ENCODE measurements around the gene CACHD1. TPM values are rescaled to one million over a fixed set of nuclear protein-coding genes. Genes with fewer than 3 reads are reported as not detected.

CACHD1 gene
- total and polyA plus RNA-seq, 2 of the 8 experiments (the other 6 are each of a cell fraction or from before 2014, with no cell fraction given) = 22.2 to 42.5 TPM

DNA sequence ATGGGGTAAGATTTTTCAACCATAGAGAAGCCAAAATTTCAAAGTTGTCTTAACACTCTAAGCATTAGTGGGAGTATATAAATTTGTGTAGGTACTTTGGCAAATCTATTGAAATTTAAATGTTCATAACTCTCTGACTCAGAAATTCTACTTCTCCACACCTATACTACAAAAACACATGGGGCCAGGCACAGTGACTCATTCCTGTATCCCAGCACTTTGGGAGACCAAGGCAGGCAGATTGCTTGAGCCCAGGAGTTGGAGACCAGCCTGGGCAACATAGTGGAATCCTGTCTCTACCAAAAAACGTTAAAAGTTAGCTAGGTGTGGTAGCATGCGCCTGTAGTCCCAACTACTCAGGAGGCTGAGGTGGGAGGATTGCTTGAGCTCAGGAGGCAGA lies 233.7 kb downstream of the CACHD1 start (continued):
- TF ChIP-seq KDM1A (IDR thresholded peaks at IDR 0.05; ENCODE audit: borderline replicate concordance, low read length) = no peak
- no peak for TF ChIP-seq EGR1 (IDR thresholded peaks at IDR 0.05; ENCODE audit: borderline replicate concordance, low read depth, low read length)
- TF ChIP-seq BACH1 (IDR thresholded peaks at IDR 0.05; ENCODE audit: low read length) = no peak
- TF ChIP-seq, protein P1, sequence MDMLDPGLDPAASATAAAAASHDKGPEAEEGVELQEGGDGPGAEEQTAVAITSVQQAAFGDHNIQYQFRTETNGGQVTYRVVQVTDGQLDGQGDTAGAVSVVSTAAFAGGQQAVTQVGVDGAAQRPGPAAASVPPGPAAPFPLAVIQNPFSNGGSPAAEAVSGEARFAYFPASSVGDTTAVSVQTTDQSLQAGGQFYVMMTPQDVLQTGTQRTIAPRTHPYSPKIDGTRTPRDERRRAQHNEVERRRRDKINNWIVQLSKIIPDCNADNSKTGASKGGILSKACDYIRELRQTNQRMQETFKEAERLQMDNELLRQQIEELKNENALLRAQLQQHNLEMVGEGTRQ (IDR thresholded peaks at IDR 0.05; ENCODE audit: low read length) = no peak
- no peak for TF ChIP-seq GABPA (IDR thresholded peaks at IDR 0.05; ENCODE audit: borderline replicate concordance, insufficient read depth, low read length)

Data from H1 (cell line).